Measurements from ENCODE around the gene STAC.
"Not testable (repeated sequence)": the region's sequence is repeated elsewhere in the genome, so short reads cannot be mapped to it uniquely, and the experiment has no call there.

STAC gene

GRCh38 chr3:36482256-36482655 is 102.0 kb downstream of the STAC start:
- no peak for DNase-seq

GRCh38 chr3:36482880-36483279 is 102.6 kb downstream of the STAC start:
- no peak for DNase-seq

GRCh38 chr3:36483709-36484108 is 103.4 kb downstream of the STAC start:
- DNase-seq = no peak

- no peak for DNase-seq
Observed at GRCh38 chr3:36484386-36484785, 104.1 kb downstream of the STAC start.

- DNase-seq = no peak
Observed at GRCh38 chr3:36486009-36486795, 105.9 kb downstream of the STAC start.

- DNase-seq = no peak
Observed at GRCh38 chr3:36487616-36488015, 107.3 kb downstream of the STAC start.

GRCh38 chr3:36488077-36488789 is 107.9 kb downstream of the STAC start:
- DNase-seq = peak; percentile 4

- DNase-seq = no peak
Observed at GRCh38 chr3:36489101-36489500, 108.8 kb downstream of the STAC start.

- DNase-seq = no peak
Observed at GRCh38 chr3:36489679-36490425, 109.5 kb downstream of the STAC start.

GRCh38 chr3:36493051-36493450 is 112.7 kb downstream of the STAC start:
- DNase-seq = no peak

- DNase-seq = no peak
Observed at GRCh38 chr3:36494461-36495109, 114.3 kb downstream of the STAC start.

GRCh38 chr3:36496684-36497633 is 116.7 kb downstream of the STAC start:
- DNase-seq = no peak

GRCh38 chr3:36500053-36500452 is 119.7 kb downstream of the STAC start:
- not testable (repeated sequence) for DNase-seq

- no peak for DNase-seq
Observed at GRCh38 chr3:36501616-36502015, 121.3 kb downstream of the STAC start.

GRCh38 chr3:36505393-36505792 is 125.1 kb downstream of the STAC start:
- no peak for DNase-seq

GRCh38 chr3:36511791-36512486 is 131.6 kb downstream of the STAC start:
- no peak for DNase-seq

- DNase-seq = no peak
Observed at GRCh38 chr3:36512555-36512954, 132.3 kb downstream of the STAC start.

GRCh38 chr3:36514171-36514570 is 133.9 kb downstream of the STAC start:
- no peak for DNase-seq

GRCh38 chr3:36519682-36520081 is 139.4 kb downstream of the STAC start:
- no peak for DNase-seq

GRCh38 chr3:36520241-36521006 is 140.1 kb downstream of the STAC start:
- DNase-seq = no peak

GRCh38 chr3:36521007-36521379 is 140.7 kb downstream of the STAC start:
- DNase-seq = no peak

All from NCI-H510A treated with DMSO at 0.1 percent for 48 hours (cell line).